Measurements from ENCODE around the gene SSU72. TPM values are rescaled to one million over a fixed set of nuclear protein-coding genes. Genes with fewer than 3 reads are reported as not detected.

SSU72 gene
- 111 and 118 TPM in 2 replicates for total RNA-seq

GRCh38 chr1:1574721-1575537, at the start of gene SSU72:
TSS of gene SSU72 (minus strand) at chr1:1574863. CDS start at chr1:1574557, 306 bp downstream.
- ChIA-PET CTCF (no interaction called here), POLR2A (interaction anchor here (0.6 to 1.5 kb wide), 5 partner anchors 12 to 176 kb away, joined by 3 to 5 read pairs (median 3); partner anchors contain the start of genes CCNL2 and MIB2)
- no peak for TF ChIP-seq CTCF (IDR thresholded peaks at IDR 0.05)
- H3K4me1 Mint-ChIP-seq, result peaks cover 37% of the 10 kb centered on the region
- intact Hi-C loops (cut with micrococcal nuclease), result loop anchor here (1.0 to 5.0 kb wide), 6 partner anchors 40 to 344 kb away; partner anchors contain the start of genes ATAD3A, CDK11B, MIB2 and TMEM52
- peaks cover 24% of the 10 kb centered on the region for H3K36me3 Mint-ChIP-seq (ENCODE audit: low read depth)
- peak; percentile 85 for ATAC-seq (ENCODE audit: low read depth)
- peaks cover 4% of the 10 kb centered on the region for H3K27me3 Mint-ChIP-seq
- peak within 1 kb of the TSS; percentile 98 for H3K27ac Mint-ChIP-seq
- DNase-seq, result peak; percentile 95
- no peaks in the 10 kb centered on the region for H3K9me3 Mint-ChIP-seq
- peak within 1 kb of the TSS; percentile 96 for H3K4me3 Mint-ChIP-seq

GRCh38 chr1:1623631-1624442, 49.2 kb upstream of the SSU72 start:
- Mint-ChIP-seq H3K27me3 (no peaks in the 10 kb centered on the region), H3K36me3 (ENCODE audit: low read depth) (peaks cover under 1% of the 10 kb centered on the region), H3K9me3 (no peaks in the 10 kb centered on the region), H3K4me3 (no peak overlapping the region), H3K27ac (no peak overlapping the region), H3K4me1 (no peaks in the 10 kb centered on the region)
- CTCF ChIA-PET, result no interaction called here
- DNase-seq (no peak), ATAC-seq (ENCODE audit: low read depth) (no peak)
- intact Hi-C loops (cut with micrococcal nuclease), result no loop called here
- no peak for TF ChIP-seq CTCF (IDR thresholded peaks at IDR 0.05)
- POLR2A ChIA-PET, result no interaction called here

GRCh38 chr1:1623181-1623630, 48.5 kb upstream of the SSU72 start:
- DNase-seq (no peak), ATAC-seq (ENCODE audit: low read depth) (no peak)
- CTCF ChIA-PET, result no interaction called here
- Mint-ChIP-seq H3K9me3 (no peaks in the 10 kb centered on the region), H3K4me1 (no peaks in the 10 kb centered on the region), H3K36me3 (ENCODE audit: low read depth) (peaks cover 1% of the 10 kb centered on the region), H3K27me3 (no peaks in the 10 kb centered on the region), H3K27ac (no peak overlapping the region), H3K4me3 (no peak overlapping the region)
- POLR2A ChIA-PET, result no interaction called here
- TF ChIP-seq CTCF (IDR thresholded peaks at IDR 0.05), result no peak
- intact Hi-C loops (cut with micrococcal nuclease), result no loop called here

- DNase-seq (no peak), ATAC-seq (ENCODE audit: low read depth) (no peak)
- Mint-ChIP-seq H3K4me3 (no peak overlapping the region), H3K27ac (no peak overlapping the region), H3K4me1 (no peaks in the 10 kb centered on the region), H3K9me3 (no peaks in the 10 kb centered on the region), H3K36me3 (ENCODE audit: low read depth) (peaks cover 3% of the 10 kb centered on the region), H3K27me3 (no peaks in the 10 kb centered on the region)
- POLR2A ChIA-PET, result no interaction called here
- intact Hi-C loops (cut with micrococcal nuclease), result no loop called here
- no peak for TF ChIP-seq CTCF (IDR thresholded peaks at IDR 0.05)
- CTCF ChIA-PET, result no interaction called here
These were observed 48.1 kb upstream of the SSU72 start for GRCh38 chr1:1622788-1623094.
